IMR-90 (cell line): ENCODE data around the gene MFGE8. TPM values are rescaled to one million over a fixed set of nuclear protein-coding genes. Genes with fewer than 3 reads are reported as not detected.

Source experiments
- ATAC-seq: fragments of 200-7000 bp; cut with Tn5 transposase; 2 replicates; pipeline ENCODE4 v1.9.1; 2020; ENCODE audit warnings: low read depth, mild to moderate bottlenecking, moderate library complexity
- BruUV-seq: library from RNA; stranded (reverse); fragments of 400-500 nt; replicated peaks from 2 replicates; lab custom pipeline; 2021; lab: Mats Ljungman, UMichigan
- CTCF ChIA-PET: fragments of 300-600 bp; formaldehyde crosslinking; extraction: SDS; loops from one replicate; lab custom pipeline; 2021; ENCODE audit warnings: antibody characterized with exemption; lab: Yijun Ruan, JAX
- POLR2A ChIA-PET: fragments of 300-600 bp; sonication (Branson Sonifier 250); formaldehyde crosslinking; loops from one replicate; lab custom pipeline; 2022; ENCODE audit warnings: antibody characterized with exemption; ENCODE audit not compliant: unreplicated experiment; lab: Charles Lee
- DNase-seq: peaks from one replicate; pipeline ENCODE4 v3.0.0; 2013
- H2AFZ ChIP-seq: replicated peaks from 2 replicates; pipeline ENCODE3; 2013; ENCODE audit warnings: low read length, mild to moderate bottlenecking; ENCODE audit not compliant: poor library complexity
- H2AK5ac ChIP-seq: 2 replicates; pipeline ENCODE4 v1.6.1; 2013; ENCODE audit warnings: low read depth, low read length, inconsistent platforms
- H2AK9ac ChIP-seq: replicated peaks from 2 replicates; pipeline ENCODE3; 2013; ENCODE audit warnings: mild to moderate bottlenecking, low read depth, low read length, moderate library complexity; ENCODE audit not compliant: poor library complexity
- H2BK120ac ChIP-seq: 2 replicates; pipeline ENCODE4 v1.6.1; 2013; ENCODE audit warnings: low read depth, low read length, inconsistent platforms
- H2BK15ac ChIP-seq: 3 replicates; pipeline ENCODE4 v1.6.1; 2013; ENCODE audit warnings: low read depth, low read length, inconsistent platforms
- H2BK20ac ChIP-seq: 2 replicates; pipeline ENCODE4 v1.6.1; 2013; ENCODE audit warnings: low read depth, mild to moderate bottlenecking, inconsistent platforms, low read length, moderate library complexity
- H2BK5ac ChIP-seq: 2 replicates; pipeline ENCODE4 v1.6.1; 2013; ENCODE audit warnings: mild to moderate bottlenecking, low read depth, low read length, inconsistent platforms; ENCODE audit not compliant: poor library complexity, severe bottlenecking
- H3K14ac ChIP-seq: replicated peaks from 2 replicates; pipeline ENCODE4 v1.6.1; 2013; ENCODE audit warnings: low read depth, low read length, inconsistent platforms
- H3K18ac ChIP-seq: 2 replicates; pipeline ENCODE4 v1.6.1; 2013; ENCODE audit warnings: low read depth, low read length, control low read depth
- H3K23ac ChIP-seq: 2 replicates; pipeline ENCODE4 v1.6.1; 2013; ENCODE audit warnings: low read depth, low read length, inconsistent platforms
- H3K27ac ChIP-seq: 2 replicates; pipeline ENCODE4 v1.5.1; 2013; ENCODE audit warnings: mild to moderate bottlenecking, control low read depth, low read length; ENCODE audit not compliant: insufficient read depth
- H3K27me3 ChIP-seq: 2 replicates; pipeline ENCODE4 v1.6.1; 2013; ENCODE audit warnings: low read length; ENCODE audit not compliant: control insufficient read depth, insufficient read depth
- H3K36me3 ChIP-seq: 2 replicates; pipeline ENCODE4 v1.6.1; 2013; ENCODE audit warnings: low read length, mixed read lengths; ENCODE audit not compliant: control insufficient read depth, insufficient read depth
- H3K4ac ChIP-seq: 2 replicates; pipeline ENCODE4 v1.6.1; 2013; ENCODE audit warnings: low read depth, low read length, inconsistent platforms
- H3K4me1 ChIP-seq: 2 replicates; pipeline ENCODE4 v1.6.1; 2013; ENCODE audit warnings: low read length, mixed read lengths; ENCODE audit not compliant: control insufficient read depth, insufficient read depth
- H3K4me2 ChIP-seq: 2 replicates; pipeline ENCODE4 v1.6.1; 2013; ENCODE audit warnings: low read depth, mild to moderate bottlenecking, control low read depth, low read length, moderate library complexity
- H3K4me3 ChIP-seq: 2 replicates; pipeline ENCODE4 v1.5.1; 2013; ENCODE audit warnings: low read depth, mild to moderate bottlenecking, control low read depth, low read length, moderate library complexity; ENCODE audit not compliant: insufficient read depth
- H3K56ac ChIP-seq: 2 replicates; pipeline ENCODE4 v1.6.1; 2013; ENCODE audit warnings: low read length, inconsistent platforms; ENCODE audit not compliant: insufficient read depth; ENCODE audit errors: extremely low read depth
- H3K79me1 ChIP-seq, 2 experiments: 2 replicates each; pipeline ENCODE4 v1.6.1; 2013; ENCODE audit warnings: low read length in 2 of 2, inconsistent platforms in 1 of 2, low read depth in 1 of 2
- H3K9ac ChIP-seq: 2 replicates; pipeline ENCODE4 v1.6.1; 2013; ENCODE audit warnings: low read depth, low read length, control low read depth
- H3K9me1 ChIP-seq: 2 replicates; pipeline ENCODE4 v1.6.1; 2013; ENCODE audit warnings: low read length, inconsistent platforms; ENCODE audit not compliant: insufficient read depth
- H3K9me3 ChIP-seq: 2 replicates; pipeline ENCODE4 v1.6.1; 2013; ENCODE audit warnings: low read length; ENCODE audit not compliant: control insufficient read depth, insufficient read depth
- H4K20me1 ChIP-seq: 2 replicates; pipeline ENCODE4 v1.6.1; 2013; ENCODE audit warnings: low read length, inconsistent platforms; ENCODE audit not compliant: insufficient read depth
- H4K5ac ChIP-seq: 2 replicates; pipeline ENCODE4 v1.6.1; 2013; ENCODE audit warnings: mild to moderate bottlenecking, low read depth, low read length, control low read depth
- H4K8ac ChIP-seq, 2 experiments: 2 replicates each; pipeline ENCODE4 v1.6.1; 2013; ENCODE audit warnings: low read depth in 2 of 2, low read length in 2 of 2, control low read depth in 1 of 2, inconsistent platforms in 1 of 2
- H4K91ac ChIP-seq: 2 replicates; pipeline ENCODE4 v1.6.1; 2013; ENCODE audit warnings: low read depth, low read length, inconsistent platforms; ENCODE audit not compliant: insufficient read depth
- BHLHE40 ChIP-seq: fragments of 150-350 bp; IDR thresholded peaks from 2 replicates; pipeline ENCODE4 v1.6.1; 2016; ENCODE audit warnings: mild to moderate bottlenecking, low read depth, low read length
- CHD1 ChIP-seq: IDR thresholded peaks from 2 replicates; pipeline ENCODE4 v1.6.1; 2012; ENCODE audit warnings: low read depth, low read length, improper control_type of control experiment
- FOS ChIP-seq: fragments of 150-350 bp; IDR thresholded peaks from 2 replicates; pipeline ENCODE4 v1.6.1; 2016; ENCODE audit warnings: low read depth, low read length
- NFE2L2 ChIP-seq: fragments of 150-350 bp; IDR thresholded peaks from 2 replicates; pipeline ENCODE4 v1.6.1; 2016; ENCODE audit warnings: low read depth, mild to moderate bottlenecking, low read length
- RCOR1 ChIP-seq: IDR thresholded peaks from 2 replicates; pipeline ENCODE4 v1.6.1; 2012; ENCODE audit warnings: mild to moderate bottlenecking, low read length, improper control_type of control experiment; ENCODE audit not compliant: insufficient replicate concordance
- RFX5 ChIP-seq: IDR thresholded peaks from 2 replicates; pipeline ENCODE4 v1.8.0; 2012; ENCODE audit warnings: low read depth, mild to moderate bottlenecking, low read length, moderate library complexity
- WGBS, 2 experiments: methylation state at CpG; one replicate each; pipeline versions ENCODE4 v1.1.5 to v1.1.7; 2013; ENCODE audit warnings: missing lambda C conversion rate in 2 of 2; ENCODE audit not compliant: insufficient read length in 1 of 2; ENCODE audit errors: extremely low coverage in 2 of 2; 5-methylcytosine and 5-hydroxymethylcytosine counted together
- dilution Hi-C: fragments of 300-500 bp; cut with HindIII; formaldehyde crosslinking; loops from one replicate; pipeline ENCODE4 v1.14.3; 2018; ENCODE audit warnings: low sequenced_read_pairs; ENCODE audit not compliant: unreplicated experiment
- in situ Hi-C: fragments of 300-500 bp; cut with MboI; formaldehyde crosslinking; loops from 3 replicates; pipeline ENCODE4 v1.14.3; 2019; ENCODE audit warnings: low sequenced_read_pairs, inconsistent platforms, mixed read lengths
- intact Hi-C: fragments of 100-400 bp; cut with micrococcal nuclease; formaldehyde crosslinking; loops from 2 replicates; pipeline ENCODE4 v1.10.0; 2022
- polyA plus RNA-seq, 3 experiments: library from polyadenylated mRNA; depleted of rRNA; stranded (reverse); fragments of >200 nt; gene quantifications; 2 replicates each; pipeline ENCODE4 v1.2.3, GENCODE V29; 2012; ENCODE audit warnings: low replicate concordance in 1 of 3
- total RNA-seq: library from RNA; depleted of rRNA; stranded (reverse); fragments of >200 nt; gene quantifications from 2 replicates; pipeline ENCODE4 v1.2.3, GENCODE V29; 2012

The MFGE8 gene
- total and polyA plus RNA-seq, 2 of the 4 experiments (the other 2 are of a cell fraction) = 232 to 1,912 TPM

DNA sequence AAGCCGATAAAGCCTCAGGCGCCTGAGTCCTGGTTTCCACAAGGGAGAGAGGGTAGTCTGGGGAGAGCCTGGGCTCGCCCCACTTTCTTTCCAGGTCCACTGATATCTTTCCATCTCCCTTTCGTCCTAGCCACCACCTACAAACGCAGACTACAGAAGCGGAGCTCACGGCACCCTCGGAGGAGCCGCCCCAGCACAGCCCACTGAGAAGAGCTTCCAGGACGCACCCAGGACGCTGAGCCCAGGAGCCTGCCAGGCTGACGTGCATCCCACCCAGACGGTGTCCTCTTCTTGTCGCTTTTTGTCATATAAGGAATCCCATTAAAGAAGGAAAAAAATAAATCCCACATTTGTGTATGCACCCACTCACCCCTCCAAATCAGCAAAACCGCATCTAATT, 38.9 kb downstream of the MFGE8 start:
- H3K4me2 ChIP-seq = no peak overlapping the region
- DNase-seq = no peak
- in situ Hi-C loops = no loop called here
- no peak overlapping the region for H2BK5ac ChIP-seq
- H3K14ac ChIP-seq = no peak overlapping the region
- H4K5ac ChIP-seq = no peak overlapping the region
- peaks cover 20% of the 10 kb centered on the region; the same call in 1 of the 2 replicates for H3K27me3 ChIP-seq
- peaks cover 12% of the 10 kb centered on the region for H3K36me3 ChIP-seq
- ATAC-seq = no peak
- H3K4me1 ChIP-seq = no peaks in the 10 kb centered on the region
- H2AK5ac ChIP-seq = no peak overlapping the region
- no peak overlapping the region for H3K9ac ChIP-seq
- dilution Hi-C loops = no loop called here
- H2BK120ac ChIP-seq = no peak overlapping the region
- no peak overlapping the region for H3K56ac ChIP-seq
- H3K18ac ChIP-seq = no peak overlapping the region
- no peak overlapping the region for H4K91ac ChIP-seq
- no peak overlapping the region for H3K4me3 ChIP-seq
- H2AFZ ChIP-seq = no peak overlapping the region
- WGBS, 2 experiments = 73% methylated on average over 3 of the region's 15 CpGs; no CpG with 5 or more reads in 1 of the 2 experiments
- H3K23ac ChIP-seq = no peak overlapping the region
- H3K27ac ChIP-seq = no peak overlapping the region
- POLR2A ChIA-PET = no interaction called here
- intact Hi-C loops = no loop called here
- H2AK9ac ChIP-seq = no peak overlapping the region
- no peaks in the 10 kb centered on the region for H3K79me1 ChIP-seq
- H3K4ac ChIP-seq = no peak overlapping the region
- no peak overlapping the region for H2BK20ac ChIP-seq
- H3K9me1 ChIP-seq = no peaks in the 10 kb centered on the region
- no peaks in the 10 kb centered on the region for H3K9me3 ChIP-seq
- no peak overlapping the region for H2BK15ac ChIP-seq
- CTCF ChIA-PET = no interaction called here
- H4K20me1 ChIP-seq = no peaks in the 10 kb centered on the region
- no peak for TF ChIP-seq RCOR1
- TF ChIP-seq NFE2L2 = no peak
- no peak for TF ChIP-seq RFX5
- no peak for TF ChIP-seq FOS
- TF ChIP-seq BHLHE40 = no peak
- TF ChIP-seq CHD1 = no peak
- H4K8ac ChIP-seq = no peak overlapping the region
- no TSS peak for BruUV-seq
